WTC11 (cell line): ENCODE measurements around the gene FBN3.

ENCODE experiments used
- ATF3 ChIP-seq: sonication (generic); formaldehyde crosslinking; conservative IDR thresholded peaks from 2 replicates; pipeline ENCODE4 v1.8.1; 2022; ENCODE audit warnings: mild to moderate bottlenecking, missing genetic modification reagents
- CTCF ChIP-seq: fragments of 200-600 bp; IDR thresholded peaks from 2 replicates; pipeline ENCODE4 v1.8.0; 2022; ENCODE audit warnings: antibody characterized with exemption
- ELF4 ChIP-seq: sonication (generic); formaldehyde crosslinking; IDR thresholded peaks from 2 replicates; pipeline ENCODE4 v1.8.1; 2022; ENCODE audit warnings: low read depth, mild to moderate bottlenecking, moderate library complexity, missing genetic modification reagents
- ZNF416 ChIP-seq: fragments of 250-450 bp; sonication (Bioruptor Pico); IDR thresholded peaks from 2 replicates; pipeline ENCODE4 v1.9.0; 2021; ENCODE audit warnings: mild to moderate bottlenecking, inconsistent platforms
- TF ChIP-seq, protein P1 (sequence below): sonication (generic); formaldehyde crosslinking; IDR thresholded peaks from 2 replicates; pipeline ENCODE4 v1.8.1; 2023; ENCODE audit warnings: mild to moderate bottlenecking, missing genetic modification reagents, moderate library complexity

GRCh38 chr19:8174706-8175105 lies 25.3 kb upstream of the FBN3 start:
- TF ChIP-seq CTCF (no peak), ELF4 (CRISPR knock-in tag) (no peak), ZNF416 (no peak), ATF3 (CRISPR knock-in tag) (no peak)
- TF ChIP-seq, protein P1, sequence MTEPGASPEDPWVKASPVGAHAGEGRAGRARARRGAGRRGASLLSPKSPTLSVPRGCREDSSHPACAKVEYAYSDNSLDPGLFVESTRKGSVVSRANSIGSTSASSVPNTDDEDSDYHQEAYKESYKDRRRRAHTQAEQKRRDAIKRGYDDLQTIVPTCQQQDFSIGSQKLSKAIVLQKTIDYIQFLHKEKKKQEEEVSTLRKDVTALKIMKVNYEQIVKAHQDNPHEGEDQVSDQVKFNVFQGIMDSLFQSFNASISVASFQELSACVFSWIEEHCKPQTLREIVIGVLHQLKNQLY: no peak
